HK-2 (cell line): ENCODE data around the gene WDR41.
"Not testable (repeated sequence)": the region's sequence is repeated elsewhere in the genome, so short reads cannot be mapped to it uniquely, and the experiment has no call there.

Source experiments
- DNase-seq: peaks from one replicate; pipeline ENCODE4 v3.0.0-alpha.2; 2018; ENCODE audit not compliant: unreplicated experiment

WDR41 gene

DNA sequence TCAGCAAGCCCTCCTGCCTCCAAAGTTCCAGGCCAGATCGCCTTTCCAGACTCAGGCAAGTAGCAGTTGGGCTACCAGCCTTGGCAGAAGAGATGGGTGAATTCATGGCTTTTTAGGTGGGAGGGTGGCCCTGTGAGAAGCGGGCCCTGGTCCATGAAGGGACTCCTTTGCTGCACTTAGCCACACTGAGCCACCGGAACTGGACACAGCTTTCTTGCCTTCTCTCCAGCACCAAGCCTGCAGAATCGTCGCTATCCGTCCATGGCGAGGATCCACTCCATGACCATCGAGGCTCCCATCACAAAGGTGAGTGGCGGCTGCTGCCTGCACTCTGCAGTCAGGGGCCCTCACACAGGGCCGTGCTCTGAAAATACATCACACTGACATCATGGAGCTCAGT lies 85.0 kb downstream of the WDR41 start:
- no peak for DNase-seq

- no peak for DNase-seq
Measured at GRCh38 chr5:77402796-77403195, 89.3 kb downstream of the WDR41 start.

- DNase-seq: no peak
Measured at GRCh38 chr5:77400645-77401044, 91.5 kb downstream of the WDR41 start.

DNA sequence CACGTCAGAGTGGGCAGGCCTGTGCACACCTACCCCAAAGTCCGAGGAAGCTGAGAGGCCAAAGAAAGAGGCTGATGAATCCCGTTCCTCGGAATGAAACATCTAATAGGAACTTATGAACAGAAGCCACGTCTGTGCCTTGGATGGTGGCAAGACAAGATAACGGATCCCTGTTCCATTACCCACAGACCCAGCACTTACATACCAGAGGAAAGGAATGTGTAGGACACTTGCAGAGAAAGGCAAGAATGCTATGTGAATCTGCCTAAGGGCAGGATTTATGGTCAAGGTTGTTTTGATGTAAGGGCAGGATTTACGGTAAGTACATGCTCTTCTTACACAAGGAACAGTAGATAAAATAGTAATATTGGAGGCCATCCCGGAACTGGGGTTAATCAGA lies 93.2 kb downstream of the WDR41 start:
- no peak for DNase-seq

DNA sequence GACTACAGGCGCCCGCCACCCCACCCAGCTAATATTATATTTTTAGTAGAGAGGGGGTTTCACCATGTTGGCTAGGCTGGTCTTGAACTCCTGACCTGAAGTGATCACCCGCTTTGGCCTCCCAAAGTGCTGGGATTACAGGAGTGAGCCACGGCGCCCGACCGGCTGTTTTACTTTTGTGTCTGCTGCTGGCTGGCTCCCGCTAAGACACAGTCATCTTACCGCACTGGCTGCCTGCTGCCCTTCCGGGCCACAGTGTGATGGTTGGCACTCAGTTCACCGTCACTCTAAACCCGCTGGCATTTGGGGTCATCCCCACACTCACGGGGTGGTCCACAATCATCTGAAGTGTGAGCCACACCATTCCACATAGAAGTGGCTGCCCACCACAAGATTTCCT lies 93.7 kb downstream of the WDR41 start:
- DNase-seq: no peak

GRCh38 chr5:77397686-77398292 lies 94.3 kb downstream of the WDR41 start:
- DNase-seq: no peak

DNA sequence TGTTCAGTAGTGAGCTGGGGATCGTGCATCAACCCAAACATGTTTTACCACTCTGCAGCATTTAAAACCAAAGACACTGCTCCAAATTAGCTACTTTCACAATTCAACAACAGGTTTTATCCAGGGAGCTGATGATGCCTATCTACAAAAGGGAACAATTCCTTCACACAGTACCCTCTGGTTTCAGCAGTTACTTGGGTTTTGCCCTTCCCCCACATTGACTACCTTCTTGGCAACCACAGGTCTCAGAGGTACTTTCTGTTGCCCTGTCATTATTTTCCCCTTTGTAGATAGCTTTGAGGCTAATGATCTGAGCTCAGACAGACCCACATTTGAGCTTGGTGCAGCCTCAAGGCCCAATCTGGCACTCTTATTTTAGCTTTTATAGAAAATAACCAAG lies 96.1 kb downstream of the WDR41 start:
- no peak for DNase-seq

DNA sequence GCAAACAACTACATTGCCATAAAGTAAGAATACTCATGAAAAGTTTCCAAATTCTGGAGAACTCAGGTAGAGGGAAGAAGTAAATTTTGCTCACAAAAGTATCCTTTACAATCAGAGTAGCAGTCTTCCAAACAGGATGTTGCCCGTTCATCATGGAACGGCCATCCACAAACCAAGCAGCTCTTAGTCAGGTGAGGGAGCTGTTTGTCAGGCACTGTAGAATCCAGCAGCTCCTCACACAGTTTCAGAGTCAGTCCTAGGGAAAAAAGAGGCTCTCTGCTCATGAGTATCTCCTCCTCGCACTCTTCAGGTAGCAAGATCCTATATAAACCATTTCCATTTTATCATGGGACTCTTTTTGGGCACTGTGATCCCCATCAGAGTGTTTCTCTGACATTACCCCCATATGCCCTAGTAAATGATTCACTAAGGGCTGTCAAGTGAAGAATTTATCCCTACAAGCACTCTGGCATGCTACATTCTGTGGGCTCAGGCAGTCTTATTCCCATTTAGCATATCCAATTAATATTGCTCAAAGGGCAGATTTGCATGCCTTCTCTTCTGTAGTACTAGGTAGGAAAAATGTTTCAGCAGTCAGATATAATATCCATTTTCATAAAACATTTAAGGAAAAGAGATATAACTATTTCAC lies 97.9 kb downstream of the WDR41 start:
- DNase-seq: no peak

DNA sequence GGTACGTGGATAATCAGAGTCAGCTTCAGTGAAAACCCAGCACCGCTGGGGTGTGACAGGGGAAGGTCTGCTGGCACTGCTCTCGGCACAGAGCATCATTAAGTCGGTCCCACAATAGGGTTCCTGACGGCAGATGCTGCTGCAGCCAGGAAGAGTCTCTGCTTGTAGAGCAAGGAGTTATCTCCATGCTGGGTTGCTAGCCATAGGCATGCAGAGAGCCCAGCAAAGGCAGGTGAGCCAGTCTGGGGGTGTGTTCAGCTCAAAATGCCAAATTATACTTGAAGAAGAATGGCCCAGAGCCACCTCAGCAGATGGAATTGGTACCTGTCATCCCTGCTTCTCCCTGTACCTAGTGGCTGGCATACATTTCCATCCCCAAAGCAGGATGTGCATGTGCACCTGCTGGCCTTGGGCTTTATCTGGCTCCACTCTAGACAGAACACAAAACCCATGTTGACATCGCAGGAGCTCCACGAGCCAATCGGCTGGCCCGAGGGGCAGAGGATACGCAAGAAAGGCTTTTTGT lies 100.8 kb downstream of the WDR41 start:
- no peak for DNase-seq

DNA sequence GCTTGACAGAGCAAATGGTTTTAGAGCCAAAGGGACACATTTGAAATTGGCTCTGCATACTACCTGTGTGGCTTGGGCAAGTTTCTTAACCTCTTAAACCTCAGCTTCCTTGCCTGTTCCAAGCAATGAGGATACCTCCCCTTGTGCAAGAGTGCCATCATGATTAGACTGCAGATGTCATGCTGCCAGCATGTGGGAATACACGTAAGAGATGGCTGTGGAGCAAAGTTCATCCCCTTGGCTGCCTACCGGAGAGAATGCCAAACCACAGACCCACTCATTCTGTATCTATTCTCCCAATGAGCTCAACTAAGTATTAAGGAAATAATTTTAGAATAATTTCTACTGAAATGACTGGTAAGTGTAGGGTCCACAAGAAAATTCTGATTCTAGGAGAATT lies 101.3 kb downstream of the WDR41 start:
- DNase-seq: no peak

GRCh38 chr5:77390221-77390620 lies 101.9 kb downstream of the WDR41 start:
- no peak for DNase-seq

GRCh38 chr5:77389746-77390145 lies 102.4 kb downstream of the WDR41 start:
- no peak for DNase-seq

DNA sequence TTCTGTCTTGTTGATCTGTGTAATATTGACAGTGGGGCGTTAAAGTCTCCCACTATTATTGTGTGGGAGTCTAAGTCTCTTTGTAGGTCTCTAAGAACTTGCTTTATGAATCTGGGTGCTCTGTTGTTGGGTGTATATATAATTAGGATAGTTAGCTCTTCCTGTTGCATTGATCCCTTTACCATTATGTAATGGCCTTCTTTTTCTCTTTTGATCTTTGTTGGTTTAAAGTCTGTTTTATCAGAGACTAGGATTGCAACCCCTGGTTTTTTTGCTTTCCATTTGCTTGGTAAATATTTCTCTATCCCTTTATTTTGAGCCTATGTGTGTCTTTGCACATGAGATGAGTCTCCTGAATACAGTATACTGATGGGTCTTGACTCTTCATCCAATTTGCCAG lies 105.8 kb downstream of the WDR41 start:
- DNase-seq: not testable (repeated sequence)

DNA sequence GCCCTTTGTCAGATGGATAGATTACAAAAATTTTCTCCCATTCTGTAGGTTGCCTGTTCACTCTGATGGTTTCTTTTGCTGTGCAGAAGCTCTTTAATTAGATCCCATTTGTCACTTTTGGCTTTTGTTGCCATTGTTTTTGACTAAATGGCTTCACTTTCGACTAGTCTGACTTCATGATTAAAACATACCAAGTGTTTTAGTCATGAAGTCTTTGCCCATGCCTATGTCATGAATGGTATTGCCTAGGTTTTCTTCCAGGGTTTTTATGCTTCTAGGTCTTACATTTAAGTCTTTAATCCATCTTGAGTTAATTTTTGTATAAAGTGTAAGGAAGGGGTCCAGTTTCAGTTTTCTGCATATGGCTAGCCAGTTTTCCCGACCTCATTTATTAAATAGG lies 108.8 kb downstream of the WDR41 start:
- DNase-seq: not testable (repeated sequence)
